ENCODE measurements around the gene AGAP1. TPM values are rescaled to one million over a fixed set of nuclear protein-coding genes. Genes with fewer than 3 reads are reported as not detected.

AGAP1 gene
- total and polyA plus RNA-seq, 2 donors (not counting 3 experiments of a cell fraction or from before 2014, with no cell fraction given): 10.2 to 20.9 TPM

DNA sequence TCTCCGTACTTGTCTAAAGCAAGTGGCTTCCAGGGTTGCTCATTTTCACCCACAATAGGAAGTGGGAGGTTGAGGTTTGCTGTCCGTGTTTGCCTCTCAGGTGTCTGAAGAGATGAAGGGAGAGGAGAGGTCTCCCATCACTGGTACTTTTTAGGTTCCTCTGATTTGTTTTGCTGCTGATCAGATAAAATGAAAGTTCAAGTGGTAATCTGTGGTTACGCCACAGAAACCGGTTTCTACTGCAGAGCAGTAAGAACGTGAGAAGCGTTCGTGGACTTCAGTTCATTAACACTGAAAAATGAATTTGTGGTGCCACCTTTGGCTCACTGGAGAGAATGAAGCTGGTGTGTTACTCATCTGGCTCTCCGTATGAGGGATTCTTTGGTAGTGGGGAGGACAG lies 556.1 kb downstream of the AGAP1 start:
- Histone ChIP-seq H3K79me2 (ENCODE audit: control insufficient read depth, insufficient read depth, low read length) (no peaks in the 10 kb centered on the region), H3K4me2 (ENCODE audit: insufficient read depth, low read length) (no peak overlapping the region), H3K4me3 (replicated peaks in 1 of 3; ENCODE audit: insufficient read depth in 1 of 3, low read depth in 1 of 3, low read length in 3 of 3) (no peak overlapping the region), H3K9ac (replicated peaks; ENCODE audit: extremely low read depth, insufficient read depth, low read length) (no peak overlapping the region), H3K27ac (ENCODE audit: insufficient read depth, low read depth, low read length) (no peak overlapping the region), H3K9me3 (replicated peaks; ENCODE audit: control insufficient read depth, insufficient read depth, low read length) (no peaks in the 10 kb centered on the region), H3K4me1 (ENCODE audit: control insufficient read depth, extremely low read depth, insufficient read depth, low read length) (no peaks in the 10 kb centered on the region), H2AFZ (ENCODE audit: low read depth, low read length) (no peak overlapping the region), H3K9me1 (replicated peaks; ENCODE audit: control insufficient read depth, extremely low read depth, insufficient read depth, low read length) (no peaks in the 10 kb centered on the region), H3K27me3 (ENCODE audit: control insufficient read depth in 2 of 2, insufficient read depth in 2 of 2, low read length in 2 of 2) (no peaks in the 10 kb centered on the region), H3K36me3 (ENCODE audit: control insufficient read depth in 2 of 2, extremely low read depth in 1 of 2, insufficient read depth in 2 of 2, low read length in 2 of 2) (no peaks in the 10 kb centered on the region), H4K20me1 (replicated peaks; ENCODE audit: control insufficient read depth, extremely low read depth, insufficient read depth, low read length) (no peaks in the 10 kb centered on the region)
- CTCF ChIA-PET: interaction anchor here (0.9 kb wide), 1 partner anchor 24 kb away, joined by 3 read pairs; no protein-coding TSS in a partner anchor
- dilution Hi-C loops (cut with MboI; ENCODE audit: extremely low pct_ligation_motif_present, low sequenced_read_pairs) (no loop called here), intact Hi-C loops (cut with micrococcal nuclease) (no loop called here)
- no peak for TF ChIP-seq MYC (IDR thresholded peaks at IDR 0.05; ENCODE audit: low read depth, low read length)
- TF ChIP-seq MAX (IDR thresholded peaks at IDR 0.05; ENCODE audit: insufficient read depth, insufficient read length): no peak
- no peak for TF ChIP-seq JUN (IDR thresholded peaks at IDR 0.05; ENCODE audit: borderline replicate concordance, insufficient read depth, insufficient read length, low read depth)
- no peak for TF ChIP-seq EZH2 (IDR thresholded peaks at IDR 0.05; ENCODE audit: borderline replicate concordance, low read depth, low read length, severe bottlenecking)
- TF ChIP-seq GATA2 (IDR thresholded peaks at IDR 0.05; ENCODE audit: insufficient read depth, insufficient read length, low read depth, low read length): no peak
- TF ChIP-seq POLR2AphosphoS5 (IDR thresholded peaks at IDR 0.05; ENCODE audit: insufficient read depth, low read depth, low read length): no peak
- no peak for TF ChIP-seq FOS (IDR thresholded peaks at IDR 0.05; ENCODE audit: borderline replicate concordance, insufficient read depth, low read length)
- TF ChIP-seq POLR2A (IDR thresholded peaks at IDR 0.05; ENCODE audit: low read depth, low read length): no peak
- TF ChIP-seq, protein P1, sequence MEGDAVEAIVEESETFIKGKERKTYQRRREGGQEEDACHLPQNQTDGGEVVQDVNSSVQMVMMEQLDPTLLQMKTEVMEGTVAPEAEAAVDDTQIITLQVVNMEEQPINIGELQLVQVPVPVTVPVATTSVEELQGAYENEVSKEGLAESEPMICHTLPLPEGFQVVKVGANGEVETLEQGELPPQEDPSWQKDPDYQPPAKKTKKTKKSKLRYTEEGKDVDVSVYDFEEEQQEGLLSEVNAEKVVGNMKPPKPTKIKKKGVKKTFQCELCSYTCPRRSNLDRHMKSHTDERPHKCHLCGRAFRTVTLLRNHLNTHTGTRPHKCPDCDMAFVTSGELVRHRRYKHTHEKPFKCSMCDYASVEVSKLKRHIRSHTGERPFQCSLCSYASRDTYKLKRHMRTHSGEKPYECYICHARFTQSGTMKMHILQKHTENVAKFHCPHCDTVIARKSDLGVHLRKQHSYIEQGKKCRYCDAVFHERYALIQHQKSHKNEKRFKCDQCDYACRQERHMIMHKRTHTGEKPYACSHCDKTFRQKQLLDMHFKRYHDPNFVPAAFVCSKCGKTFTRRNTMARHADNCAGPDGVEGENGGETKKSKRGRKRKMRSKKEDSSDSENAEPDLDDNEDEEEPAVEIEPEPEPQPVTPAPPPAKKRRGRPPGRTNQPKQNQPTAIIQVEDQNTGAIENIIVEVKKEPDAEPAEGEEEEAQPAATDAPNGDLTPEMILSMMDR (IDR thresholded peaks at IDR 0.05; ENCODE audit: extremely low read depth in 1 of 2, insufficient read depth in 1 of 2, low read depth in 1 of 2, low read length in 2 of 2): no peak
- FAIRE-seq: no peak
- BruUV-seq (replicated peaks): no TSS peak
- no peak for DNase-seq (ENCODE audit: low read depth, low spot score)
- POLR2A ChIA-PET: no interaction called here

Measured in endothelial cell of umbilical vein (primary cell).